ENCODE data around the gene ZNF226.
"Not testable (repeated sequence)": the region's sequence is repeated elsewhere in the genome, so short reads cannot be mapped to it uniquely, and the experiment has no call there.

ZNF226 gene

GRCh38 chr19:44212866-44213346 lies 48.0 kb downstream of the ZNF226 start:
- Histone ChIP-seq H3K4me3 (ENCODE audit: low read depth in 1 of 2, low read length in 2 of 2) (peak overlapping the region; percentile 70 to 77), H3K9me3 (ENCODE audit: low read length) (no peaks in the 10 kb centered on the region), H3K9ac (ENCODE audit: low read length) (peak overlapping the region; percentile 62), H3K36me3 (ENCODE audit: insufficient read depth, low read length) (peaks cover 18% of the 10 kb centered on the region), H3K27me3 (ENCODE audit: control insufficient read depth in 1 of 2, insufficient read depth in 2 of 2, low read length in 2 of 2) (no peaks in the 10 kb centered on the region), H3K4me1 (ENCODE audit: insufficient read depth, low read length) (peaks cover 7% of the 10 kb centered on the region), H3K27ac (ENCODE audit: low read depth, low read length) (peak overlapping the region; percentile 95)

GRCh38 chr19:44219926-44220325 lies 55.0 kb downstream of the ZNF226 start:
- peaks cover 30% of the 10 kb centered on the region for H3K36me3 ChIP-seq (ENCODE audit: insufficient read depth, low read length)
- H3K4me1 ChIP-seq (ENCODE audit: insufficient read depth, low read length); H3K27me3 ChIP-seq (ENCODE audit: control insufficient read depth in 1 of 2, insufficient read depth in 2 of 2, low read length in 2 of 2); H3K27ac ChIP-seq (ENCODE audit: low read depth, low read length); H3K9ac ChIP-seq (ENCODE audit: low read length); H3K9me3 ChIP-seq (ENCODE audit: low read length); H3K4me3 ChIP-seq (ENCODE audit: low read depth in 1 of 2, low read length in 2 of 2): not testable (repeated sequence)

- not testable (repeated sequence) for H3K27me3 ChIP-seq (ENCODE audit: control insufficient read depth in 1 of 2, insufficient read depth in 2 of 2, low read length in 2 of 2); H3K27ac ChIP-seq (ENCODE audit: low read depth, low read length); H3K4me1 ChIP-seq (ENCODE audit: insufficient read depth, low read length); H3K9ac ChIP-seq (ENCODE audit: low read length); H3K9me3 ChIP-seq (ENCODE audit: low read length); H3K4me3 ChIP-seq (ENCODE audit: low read depth in 1 of 2, low read length in 2 of 2)
- H3K36me3 ChIP-seq (ENCODE audit: insufficient read depth, low read length) = peaks cover 27% of the 10 kb centered on the region
Measured at GRCh38 chr19:44220761-44221160, 55.9 kb downstream of the ZNF226 start.

GRCh38 chr19:44221291-44221690 lies 56.4 kb downstream of the ZNF226 start:
- not testable (repeated sequence) for H3K9ac ChIP-seq (ENCODE audit: low read length); H3K4me3 ChIP-seq (ENCODE audit: low read depth in 1 of 2, low read length in 2 of 2); H3K4me1 ChIP-seq (ENCODE audit: insufficient read depth, low read length); H3K27me3 ChIP-seq (ENCODE audit: control insufficient read depth in 1 of 2, insufficient read depth in 2 of 2, low read length in 2 of 2); H3K27ac ChIP-seq (ENCODE audit: low read depth, low read length); H3K9me3 ChIP-seq (ENCODE audit: low read length)
- peaks cover 24% of the 10 kb centered on the region for H3K36me3 ChIP-seq (ENCODE audit: insufficient read depth, low read length)
